ENCODE data around the gene MIEN1.
A peak's percentile ranks its signal among the peaks of the same experiment; 100 is the strongest.

MIEN1 gene

GRCh38 chr17:39761861-39762496, 31.6 kb upstream of the MIEN1 start:
- no peak for DNase-seq (ENCODE audit: low read depth, low spot score)
- Histone ChIP-seq H3K4me1 (ENCODE audit: insufficient read depth, insufficient read length) (peaks cover 4% of the 10 kb centered on the region), H3K36me3 (ENCODE audit: insufficient read depth, insufficient read length, low read length) (no peaks in the 10 kb centered on the region), H3K4me3 (ENCODE audit: insufficient read length, low read depth) (no peak overlapping the region), H3K9ac (ENCODE audit: insufficient read length, low read depth) (no peak overlapping the region), H3K27me3 (ENCODE audit: insufficient read depth, insufficient read length) (no peaks in the 10 kb centered on the region), H3K9me3 (ENCODE audit: insufficient read depth, low read length) (peaks cover 14% of the 10 kb centered on the region)
- TF ChIP-seq YY1 (IDR thresholded peaks at IDR 0.05; ENCODE audit: insufficient read depth, insufficient read length) = no peak
- no peak for TF ChIP-seq ZNF274 (IDR thresholded peaks at IDR 0.05; ENCODE audit: low read depth, low read length)
- no peak for TF ChIP-seq SUZ12 (IDR thresholded peaks at IDR 0.05; ENCODE audit: extremely low read depth, insufficient read depth, insufficient read length)

GRCh38 chr17:39759204-39759603, 28.9 kb upstream of the MIEN1 start:
- no peak for DNase-seq (ENCODE audit: low read depth, low spot score)
- no peaks in the 10 kb centered on the region for H3K9me3 ChIP-seq (ENCODE audit: insufficient read depth, low read length)
- TF ChIP-seq SUZ12 (IDR thresholded peaks at IDR 0.05; ENCODE audit: extremely low read depth, insufficient read depth, insufficient read length) (no peak), ZNF274 (IDR thresholded peaks at IDR 0.05; ENCODE audit: low read depth, low read length) (no peak), YY1 (IDR thresholded peaks at IDR 0.05; ENCODE audit: insufficient read depth, insufficient read length) (no peak)
- no peak overlapping the region for H3K9ac ChIP-seq (ENCODE audit: insufficient read length, low read depth)
- H3K27me3 ChIP-seq (ENCODE audit: insufficient read depth, insufficient read length) = no peaks in the 10 kb centered on the region
- H3K36me3 ChIP-seq (ENCODE audit: insufficient read depth, insufficient read length, low read length) = no peaks in the 10 kb centered on the region
- no peak overlapping the region for H3K4me3 ChIP-seq (ENCODE audit: insufficient read length, low read depth)
- H3K4me1 ChIP-seq (ENCODE audit: insufficient read depth, insufficient read length) = peaks cover 22% of the 10 kb centered on the region

- H3K4me1 ChIP-seq (ENCODE audit: insufficient read depth, insufficient read length) = peaks cover 22% of the 10 kb centered on the region
- no peaks in the 10 kb centered on the region for H3K27me3 ChIP-seq (ENCODE audit: insufficient read depth, insufficient read length)
- H3K4me3 ChIP-seq (ENCODE audit: insufficient read length, low read depth) = no peak overlapping the region
- H3K9me3 ChIP-seq (ENCODE audit: insufficient read depth, low read length) = no peaks in the 10 kb centered on the region
- H3K36me3 ChIP-seq (ENCODE audit: insufficient read depth, insufficient read length, low read length) = no peaks in the 10 kb centered on the region
- TF ChIP-seq YY1 (IDR thresholded peaks at IDR 0.05; ENCODE audit: insufficient read depth, insufficient read length) = no peak
- TF ChIP-seq ZNF274 (IDR thresholded peaks at IDR 0.05; ENCODE audit: low read depth, low read length) = no peak
- no peak for TF ChIP-seq SUZ12 (IDR thresholded peaks at IDR 0.05; ENCODE audit: extremely low read depth, insufficient read depth, insufficient read length)
- DNase-seq (ENCODE audit: low read depth, low spot score) = no peak
- H3K9ac ChIP-seq (ENCODE audit: insufficient read length, low read depth) = no peak overlapping the region
Observed at GRCh38 chr17:39757931-39758873, 27.9 kb upstream of the MIEN1 start.

- no peaks in the 10 kb centered on the region for H3K27me3 ChIP-seq (ENCODE audit: insufficient read depth, insufficient read length)
- DNase-seq (ENCODE audit: low read depth, low spot score) = no peak
- H3K9ac ChIP-seq (ENCODE audit: insufficient read length, low read depth) = no peak overlapping the region
- no peaks in the 10 kb centered on the region for H3K9me3 ChIP-seq (ENCODE audit: insufficient read depth, low read length)
- H3K36me3 ChIP-seq (ENCODE audit: insufficient read depth, insufficient read length, low read length) = no peaks in the 10 kb centered on the region
- TF ChIP-seq YY1 (IDR thresholded peaks at IDR 0.05; ENCODE audit: insufficient read depth, insufficient read length) (no peak), ZNF274 (IDR thresholded peaks at IDR 0.05; ENCODE audit: low read depth, low read length) (no peak), SUZ12 (IDR thresholded peaks at IDR 0.05; ENCODE audit: extremely low read depth, insufficient read depth, insufficient read length) (no peak)
- no peak overlapping the region for H3K4me3 ChIP-seq (ENCODE audit: insufficient read length, low read depth)
- H3K4me1 ChIP-seq (ENCODE audit: insufficient read depth, insufficient read length) = peaks cover 26% of the 10 kb centered on the region
Observed at GRCh38 chr17:39757176-39757662, 26.9 kb upstream of the MIEN1 start.

GRCh38 chr17:39756380-39757079, 26.2 kb upstream of the MIEN1 start:
- Histone ChIP-seq H3K4me3 (ENCODE audit: insufficient read length, low read depth) (no peak overlapping the region), H3K4me1 (ENCODE audit: insufficient read depth, insufficient read length) (peaks cover 32% of the 10 kb centered on the region), H3K9ac (ENCODE audit: insufficient read length, low read depth) (peak overlapping the region; percentile 11), H3K9me3 (ENCODE audit: insufficient read depth, low read length) (no peaks in the 10 kb centered on the region), H3K27me3 (ENCODE audit: insufficient read depth, insufficient read length) (no peaks in the 10 kb centered on the region), H3K36me3 (ENCODE audit: insufficient read depth, insufficient read length, low read length) (no peaks in the 10 kb centered on the region)
- TF ChIP-seq ZNF274 (IDR thresholded peaks at IDR 0.05; ENCODE audit: low read depth, low read length) = no peak
- TF ChIP-seq SUZ12 (IDR thresholded peaks at IDR 0.05; ENCODE audit: extremely low read depth, insufficient read depth, insufficient read length) = no peak
- no peak for TF ChIP-seq YY1 (IDR thresholded peaks at IDR 0.05; ENCODE audit: insufficient read depth, insufficient read length)
- DNase-seq (ENCODE audit: low read depth, low spot score) = no peak

- no peak for DNase-seq (ENCODE audit: low read depth, low spot score)
- no peaks in the 10 kb centered on the region for H3K27me3 ChIP-seq (ENCODE audit: insufficient read depth, insufficient read length)
- H3K4me3 ChIP-seq (ENCODE audit: insufficient read length, low read depth) = no peak overlapping the region
- peaks cover 33% of the 10 kb centered on the region for H3K4me1 ChIP-seq (ENCODE audit: insufficient read depth, insufficient read length)
- no peaks in the 10 kb centered on the region for H3K9me3 ChIP-seq (ENCODE audit: insufficient read depth, low read length)
- peak overlapping the region; percentile 86 for H3K9ac ChIP-seq (ENCODE audit: insufficient read length, low read depth)
- H3K36me3 ChIP-seq (ENCODE audit: insufficient read depth, insufficient read length, low read length) = no peaks in the 10 kb centered on the region
- TF ChIP-seq YY1 (IDR thresholded peaks at IDR 0.05; ENCODE audit: insufficient read depth, insufficient read length) = no peak
- no peak for TF ChIP-seq SUZ12 (IDR thresholded peaks at IDR 0.05; ENCODE audit: extremely low read depth, insufficient read depth, insufficient read length)
- TF ChIP-seq ZNF274 (IDR thresholded peaks at IDR 0.05; ENCODE audit: low read depth, low read length) = no peak
Observed at GRCh38 chr17:39755554-39756379, 25.4 kb upstream of the MIEN1 start.
